OCI-LY3 (cell line): ENCODE measurements around the gene CFAP46.

ENCODE experiments used
- CTCF ChIP-seq: fragments of 200-600, 300-600 bp; sonication (generic); IDR thresholded peaks from 2 replicates; pipeline ENCODE4 v1.5.1; 2014; ENCODE audit warnings: antibody characterized with exemption, low read length, low read depth
- EZH2phosphoT487 ChIP-seq: fragments of 200-600 bp; shearing (Covaris generic); IDR thresholded peaks from 2 replicates; pipeline ENCODE4 v1.6.1; 2018; ENCODE audit warnings: antibody characterized with exemption, mixed run types, low read depth

DNA sequence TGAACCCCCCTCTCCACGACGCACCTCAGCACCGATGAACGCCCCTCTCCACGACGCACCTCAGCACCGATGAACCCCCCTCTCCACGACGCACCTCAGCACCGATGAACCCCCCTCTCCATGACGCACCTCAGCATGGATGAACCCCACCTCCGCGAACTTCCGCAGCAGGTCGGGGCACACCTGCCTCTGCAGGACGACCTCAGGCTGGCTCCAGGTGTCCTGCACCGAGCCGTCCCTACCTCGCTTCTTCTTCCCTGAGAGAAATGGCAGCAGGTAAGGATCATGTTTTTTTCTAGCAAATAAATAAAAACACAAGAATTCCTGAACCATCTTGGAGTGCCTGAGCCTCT lies 24.1 kb downstream of the CFAP46 start:
- TF ChIP-seq CTCF (no peak), EZH2phosphoT487 (no peak)
